PC-3 (cell line): ENCODE results near the gene STK4. TPM values are rescaled to one million over a fixed set of nuclear protein-coding genes. Genes with fewer than 3 reads are reported as not detected.
A peak's percentile ranks its signal among the peaks of the same experiment; 100 is the strongest.

Experiments used
- ATAC-seq: fragments of 200-7000 bp; cut with Tn5 transposase; 2 replicates; pipeline ENCODE4 v1.9.1; 2020; ENCODE audit warnings: mild to moderate bottlenecking, moderate library complexity
- BruUV-seq: library from RNA; stranded (reverse); fragments of 400-500 nt; replicated peaks from 2 replicates; lab custom pipeline; 2021; lab: Mats Ljungman, UMichigan
- CTCF ChIA-PET: fragments of 300-600 bp; sonication (Branson Sonifier 250); formaldehyde crosslinking; loops from one replicate; lab custom pipeline; 2022; ENCODE audit warnings: antibody characterized with exemption; lab: Charles Lee
- POLR2A ChIA-PET: fragments of 300-600 bp; sonication (Branson Sonifier 250); formaldehyde crosslinking; loops from one replicate; lab custom pipeline; 2022; ENCODE audit warnings: antibody characterized with exemption; ENCODE audit not compliant: unreplicated experiment; lab: Charles Lee
- DNase-seq: peaks from one replicate; pipeline ENCODE4 v3.0.0-alpha.2; 2015
- H2AFZ ChIP-seq: fragments of 300-600 bp; sonication (generic); 2 replicates; pipeline ENCODE4 v1.6.0; 2016; ENCODE audit warnings: antibody characterized with exemption, low read length
- H3F3A ChIP-seq: fragments of 300-600 bp; sonication (generic); one replicate; pipeline ENCODE4 v1.6.0; 2017; ENCODE audit warnings: antibody characterized with exemption, low read length, control low read depth, mild to moderate bottlenecking; ENCODE audit not compliant: unreplicated experiment
- H3K27ac ChIP-seq: fragments of 300-600 bp; sonication (generic); 2 replicates; pipeline ENCODE4 v1.5.1; 2016; ENCODE audit warnings: mild to moderate bottlenecking, low read length
- H3K27me3 ChIP-seq: fragments of 300-600 bp; sonication (generic); 2 replicates; pipeline ENCODE4 v1.6.1; 2016; ENCODE audit warnings: low read length, mixed read lengths
- H3K36me3 ChIP-seq: fragments of 300-600 bp; sonication (generic); 2 replicates; pipeline ENCODE4 v1.6.1; 2016; ENCODE audit warnings: low read depth, mixed run types, low read length, mixed read lengths
- H3K4me1 ChIP-seq: fragments of 300-600 bp; sonication (generic); 2 replicates; pipeline ENCODE4 v1.5.1; 2016; ENCODE audit warnings: low read length; ENCODE audit not compliant: insufficient read depth
- H3K4me2 ChIP-seq: fragments of 300-600 bp; sonication (generic); 2 replicates; pipeline ENCODE4 v1.6.0; 2016; ENCODE audit warnings: low read length
- H3K4me3 ChIP-seq: fragments of 300-600 bp; sonication (generic); 2 replicates; pipeline ENCODE4 v1.5.1; 2016; ENCODE audit warnings: mild to moderate bottlenecking, low read length, mixed read lengths
- H3K79me2 ChIP-seq: fragments of 300-600 bp; sonication (generic); 2 replicates; pipeline ENCODE4 v1.6.1; 2017; ENCODE audit warnings: low read length, mixed read lengths
- H3K9ac ChIP-seq: fragments of 300-600 bp; sonication (generic); 2 replicates; pipeline ENCODE4 v1.6.0; 2016; ENCODE audit warnings: mild to moderate bottlenecking, low read length
- H3K9me2 ChIP-seq: fragments of 300-600 bp; sonication (generic); replicated peaks from 2 replicates; pipeline ENCODE4 v1.6.1; 2016; ENCODE audit warnings: mixed run types, low read length, mixed read lengths
- H3K9me3 ChIP-seq: fragments of 300-600 bp; sonication (generic); 2 replicates; pipeline ENCODE4 v1.6.1; 2016; ENCODE audit warnings: low read length, mixed read lengths
- H4K20me1 ChIP-seq: fragments of 300-600 bp; sonication (generic); 2 replicates; pipeline ENCODE4 v1.6.1; 2016; ENCODE audit warnings: low read length, mixed read lengths
- EZH2 ChIP-seq: fragments of 300-600 bp; sonication (generic); IDR thresholded peaks from one replicate; pipeline ENCODE4 v1.6.1; 2017; ENCODE audit warnings: antibody characterized with exemption, mild to moderate bottlenecking, low read length; ENCODE audit not compliant: unreplicated experiment
- EZH2phosphoT487 ChIP-seq: fragments of 300-600 bp; sonication (generic); IDR thresholded peaks from 2 replicates; pipeline ENCODE4 v1.6.1; 2018; ENCODE audit warnings: mild to moderate bottlenecking, antibody characterized with exemption, low read length, borderline replicate concordance
- intact Hi-C: fragments of 100-400 bp; cut with micrococcal nuclease; formaldehyde crosslinking; loops from 2 replicates; pipeline ENCODE4 v1.9.0; 2023
- total RNA-seq: library from RNA; depleted of rRNA; stranded (reverse); fragments of >200 nt; gene quantifications from 2 replicates; pipeline ENCODE4 v1.2.3, GENCODE V29; 2014
- TF ChIP-seq, protein P1 (sequence below): fragments of 300-600 bp; sonication (generic); conservative IDR thresholded peaks from 2 replicates; pipeline ENCODE4 v1.5.1; 2017; ENCODE audit warnings: antibody characterized with exemption, low read depth, mild to moderate bottlenecking, low read length

Gene STK4
- total RNA-seq, 1 experiment from 2014 or later = 18.6 TPM

DNA sequence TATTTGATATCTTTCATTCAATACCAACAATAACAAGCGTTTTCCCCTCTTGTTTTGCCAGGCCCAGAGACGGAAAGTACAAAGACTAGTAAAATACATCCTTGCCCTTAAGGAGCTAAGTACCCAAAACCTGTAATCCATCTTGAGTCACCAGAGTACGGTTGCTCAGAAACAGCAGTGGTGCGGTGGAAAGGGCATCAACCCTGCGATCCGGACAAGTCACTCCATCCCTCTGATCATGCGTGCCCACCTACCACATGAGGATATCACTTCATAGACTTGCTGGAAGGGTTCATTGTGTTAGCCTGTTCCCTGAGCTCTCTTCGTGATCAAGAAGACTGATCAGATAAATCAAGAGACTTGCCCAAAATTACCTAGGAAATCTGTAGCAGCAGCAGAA, 8.0 kb upstream of the STK4 start:
- H3K4me1 ChIP-seq = peaks cover 47% of the 10 kb centered on the region
- no peaks in the 10 kb centered on the region for H3K27me3 ChIP-seq
- peak overlapping the region; percentile 93 for H3K4me2 ChIP-seq
- intact Hi-C loops = loop anchor here (2.0 kb wide), 1 partner anchor 47 kb away; the partner anchor contains the start of gene PABPC1L
- peaks cover 58% of the 10 kb centered on the region for H4K20me1 ChIP-seq
- no peaks in the 10 kb centered on the region for H3K9me3 ChIP-seq
- H3K27ac ChIP-seq = 0 out of 2 replicates have a peak overlapping the region, but pooled peaks have one; percentile 89
- H3F3A ChIP-seq = no peaks in the 10 kb centered on the region
- H3K36me3 ChIP-seq = peaks cover 46% of the 10 kb centered on the region
- no peaks in the 10 kb centered on the region for H3K9me2 ChIP-seq
- POLR2A ChIA-PET = no interaction called here
- ATAC-seq = no peak
- H3K4me3 ChIP-seq = peak overlapping the region; percentile 79
- H3K9ac ChIP-seq = peak overlapping the region; percentile 91
- DNase-seq = no peak
- H2AFZ ChIP-seq = no peak overlapping the region
- BruUV-seq = no TSS peak
- H3K79me2 ChIP-seq = peaks cover 69% of the 10 kb centered on the region
- TF ChIP-seq EZH2phosphoT487 (no peak), EZH2 (no peak)
- TF ChIP-seq, protein P1, sequence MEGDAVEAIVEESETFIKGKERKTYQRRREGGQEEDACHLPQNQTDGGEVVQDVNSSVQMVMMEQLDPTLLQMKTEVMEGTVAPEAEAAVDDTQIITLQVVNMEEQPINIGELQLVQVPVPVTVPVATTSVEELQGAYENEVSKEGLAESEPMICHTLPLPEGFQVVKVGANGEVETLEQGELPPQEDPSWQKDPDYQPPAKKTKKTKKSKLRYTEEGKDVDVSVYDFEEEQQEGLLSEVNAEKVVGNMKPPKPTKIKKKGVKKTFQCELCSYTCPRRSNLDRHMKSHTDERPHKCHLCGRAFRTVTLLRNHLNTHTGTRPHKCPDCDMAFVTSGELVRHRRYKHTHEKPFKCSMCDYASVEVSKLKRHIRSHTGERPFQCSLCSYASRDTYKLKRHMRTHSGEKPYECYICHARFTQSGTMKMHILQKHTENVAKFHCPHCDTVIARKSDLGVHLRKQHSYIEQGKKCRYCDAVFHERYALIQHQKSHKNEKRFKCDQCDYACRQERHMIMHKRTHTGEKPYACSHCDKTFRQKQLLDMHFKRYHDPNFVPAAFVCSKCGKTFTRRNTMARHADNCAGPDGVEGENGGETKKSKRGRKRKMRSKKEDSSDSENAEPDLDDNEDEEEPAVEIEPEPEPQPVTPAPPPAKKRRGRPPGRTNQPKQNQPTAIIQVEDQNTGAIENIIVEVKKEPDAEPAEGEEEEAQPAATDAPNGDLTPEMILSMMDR = no peak
- CTCF ChIA-PET = interaction anchor here (0.6 kb wide), 1 partner anchor 53 kb away, joined by 6 read pairs; no protein-coding TSS in a partner anchor

DNA sequence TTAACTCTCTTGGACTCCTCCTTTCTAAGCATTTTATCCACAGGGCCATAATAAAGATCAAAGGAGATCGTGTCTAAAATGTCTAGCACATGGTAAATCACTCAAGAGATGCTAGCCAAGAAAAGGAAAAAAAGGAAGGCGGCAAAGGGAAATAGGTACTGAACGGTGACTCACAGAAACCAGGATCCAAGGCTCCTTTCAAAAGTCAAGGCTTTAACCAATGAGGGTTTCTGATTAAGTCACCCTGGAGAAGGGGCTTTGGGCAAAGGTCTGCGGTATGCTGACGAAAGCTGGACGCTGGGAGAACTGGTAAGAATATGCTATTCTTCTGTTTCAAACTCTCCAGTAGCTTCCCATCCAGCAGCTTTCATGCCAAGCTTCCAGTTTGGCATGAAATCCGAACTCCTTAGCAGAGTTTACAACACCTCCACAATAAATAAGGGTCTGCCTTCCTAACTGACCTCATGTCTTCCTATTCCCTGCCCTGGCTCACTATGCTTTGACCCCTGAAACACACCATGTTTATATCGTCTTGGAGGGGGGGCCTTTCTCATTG, 7.2 kb upstream of the STK4 start:
- peak; percentile 69 for DNase-seq
- Histone ChIP-seq H3K4me1 (peaks cover 47% of the 10 kb centered on the region), H3K4me2 (peak overlapping the region; percentile 93), H3K9me2 (no peaks in the 10 kb centered on the region), H3K27ac (peak overlapping the region; percentile 89), H2AFZ (no peak overlapping the region), H3K79me2 (peaks cover 60% of the 10 kb centered on the region), H3K27me3 (no peaks in the 10 kb centered on the region), H3K9ac (peak overlapping the region; percentile 91), H3F3A (no peaks in the 10 kb centered on the region), H4K20me1 (peaks cover 49% of the 10 kb centered on the region), H3K4me3 (peak overlapping the region; percentile 79), H3K9me3 (no peaks in the 10 kb centered on the region), H3K36me3 (peaks cover 37% of the 10 kb centered on the region)
- ChIA-PET POLR2A (interaction anchor here (0.6 to 0.7 kb wide), 2 partner anchors 47 to 315 kb away, joined by 3 to 8 read pairs; no protein-coding TSS in a partner anchor), CTCF (interaction anchor here (0.5 to 2.0 kb wide), 3 partner anchors 11 to 92 kb away, joined by 3 to 4 read pairs (median 3); no protein-coding TSS in a partner anchor)
- no TSS peak for BruUV-seq
- intact Hi-C loops = loop anchor here (2.0 kb wide), 1 partner anchor 48 kb away; the partner anchor contains the start of gene PABPC1L
- TF ChIP-seq EZH2phosphoT487 (no peak), EZH2 (no peak)
- TF ChIP-seq, protein P1 = no peak
- peak; percentile 14 for ATAC-seq
